Caki2 (cell line): ENCODE results near the gene INTS2. TPM values are rescaled to one million over a fixed set of nuclear protein-coding genes. Genes with fewer than 3 reads are reported as not detected.
"Not testable (repeated sequence)": the region's sequence is repeated elsewhere in the genome, so short reads cannot be mapped to it uniquely, and the experiment has no call there.

Source experiments
- DNase-seq: peaks from one replicate; pipeline ENCODE4 v3.0.0-alpha.2; 2015; ENCODE audit warnings: low read depth
- in situ Hi-C: cut with HindIII; loops from 2 replicates; pipeline ENCODE4 v1.10.0; 2016; ENCODE audit warnings: low sequenced_read_pairs, low pct_unique_long_range_greater_than_20kb, mixed read lengths
- total RNA-seq: library from RNA; depleted of rRNA; stranded (reverse); fragments of >200 nt; shearing (Covaris generic); gene quantifications from 2 replicates; pipeline ENCODE4 v1.2.3, GENCODE V29; 2014; ENCODE audit warnings: low replicate concordance

INTS2 gene
- total RNA-seq, 1 experiment from 2014 or later, result 9.7 TPM

DNA sequence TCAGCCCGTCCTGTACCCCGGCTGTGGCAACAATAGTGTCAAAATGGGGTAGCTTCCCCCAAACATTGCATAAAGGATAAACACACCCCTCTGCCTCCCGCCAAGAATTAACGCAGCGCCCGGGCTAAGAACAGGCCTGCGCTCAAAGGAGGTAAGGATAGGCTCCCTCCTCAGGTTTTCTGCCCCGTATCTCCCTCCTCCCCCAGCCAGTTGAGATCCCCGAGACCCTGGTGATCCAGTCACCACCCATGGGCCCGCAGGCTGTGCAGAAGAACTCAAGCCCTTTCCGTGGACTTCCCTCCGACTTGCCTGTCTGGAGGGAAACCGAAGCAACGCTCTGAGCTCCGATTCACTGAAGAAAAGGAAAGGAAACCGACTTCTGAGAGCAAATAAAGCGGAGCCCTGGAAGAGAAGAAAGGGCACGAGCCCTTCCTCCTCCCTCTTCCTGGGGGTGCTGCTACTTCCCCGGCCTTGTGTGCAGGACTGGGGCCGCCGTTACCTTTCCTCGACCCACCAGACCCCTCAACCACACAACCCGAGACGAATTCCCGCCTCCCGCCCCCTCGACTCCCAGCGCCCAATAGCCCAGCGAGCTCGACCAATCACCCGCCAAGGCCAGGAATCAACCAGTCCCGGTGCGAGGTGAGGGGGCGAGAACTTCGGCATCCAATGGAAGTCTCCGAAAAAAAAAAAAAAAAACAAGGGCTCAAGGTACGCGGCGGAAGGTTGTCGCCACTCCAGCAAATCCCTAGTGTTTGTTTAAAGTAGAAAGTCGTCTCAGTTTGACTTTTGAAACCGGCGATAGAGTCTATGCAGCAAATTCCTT lies 64.6 kb downstream of the INTS2 start, which contains the start of gene BRIP1:
BRIP1 (minus strand) TSS at position 554 of the 826 bp plus-strand sequence. CDS start 1,989 bp downstream, outside the sequence.
- in situ Hi-C loops, result no loop called here
- peak; percentile 95 for DNase-seq

DNA sequence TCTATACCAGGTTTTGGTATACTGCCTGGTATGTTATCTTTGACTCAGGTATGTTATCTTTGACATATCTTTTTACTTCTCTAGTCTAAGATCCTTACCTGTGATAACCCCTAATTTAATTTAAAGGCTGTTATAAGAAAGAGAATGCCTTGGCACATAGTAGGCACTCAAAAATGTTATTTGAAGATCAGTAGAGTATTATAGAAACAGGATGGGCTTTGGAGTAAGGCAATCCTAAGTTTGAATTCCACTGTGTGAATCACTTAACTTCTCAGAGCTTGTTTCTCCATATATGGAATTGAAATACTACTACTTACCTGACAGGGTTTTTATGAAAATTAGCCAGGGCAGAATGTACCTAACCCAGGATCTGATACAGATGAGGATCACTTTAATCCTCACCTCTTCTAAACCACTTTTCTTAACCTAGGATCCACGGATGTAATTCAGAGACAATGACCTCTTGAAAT lies 65.6 kb downstream of the INTS2 start:
- in situ Hi-C loops, result no loop called here
- DNase-seq, result peak; percentile 8

DNA sequence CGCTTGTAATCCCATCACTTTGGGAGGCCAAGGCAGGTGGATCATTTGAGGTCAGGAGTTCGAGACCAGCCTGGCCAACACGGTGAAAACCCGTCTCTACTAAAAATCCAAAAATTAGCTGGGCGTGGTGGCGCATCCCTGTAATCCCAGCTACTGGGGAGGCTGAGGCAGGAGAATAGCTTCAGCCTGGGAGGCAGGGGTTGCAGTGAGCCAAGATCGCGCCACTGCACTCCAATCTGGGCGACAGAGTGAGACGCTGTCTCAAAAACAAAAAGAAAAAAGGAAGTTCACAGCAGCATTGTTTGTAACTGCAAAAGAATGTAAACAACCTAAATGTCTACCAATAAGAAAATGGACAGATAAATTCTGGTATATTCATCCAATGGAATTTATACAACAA lies 67.4 kb downstream of the INTS2 start:
- DNase-seq, in situ Hi-C loops: not testable (repeated sequence)

DNA sequence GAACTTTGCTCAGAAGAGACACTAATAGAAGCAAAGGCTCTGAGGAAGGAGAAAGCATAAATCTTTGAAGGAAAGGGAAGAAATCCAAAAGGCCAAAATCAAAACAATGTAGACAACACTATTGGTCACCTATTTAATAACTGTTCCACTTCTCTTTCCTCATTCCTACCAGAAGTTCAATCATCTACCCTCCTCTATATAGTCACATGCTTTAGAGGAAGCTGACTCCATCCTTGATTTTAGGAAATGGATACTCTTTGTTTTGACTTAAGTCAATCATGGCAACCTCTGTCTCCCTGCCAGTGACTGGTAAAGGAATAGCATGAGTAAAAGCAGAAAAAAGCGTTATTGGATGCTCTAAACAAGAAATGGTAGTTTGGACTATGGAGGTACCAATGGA lies 71.7 kb downstream of the INTS2 start:
- DNase-seq, result no peak
- in situ Hi-C loops, result no loop called here

DNA sequence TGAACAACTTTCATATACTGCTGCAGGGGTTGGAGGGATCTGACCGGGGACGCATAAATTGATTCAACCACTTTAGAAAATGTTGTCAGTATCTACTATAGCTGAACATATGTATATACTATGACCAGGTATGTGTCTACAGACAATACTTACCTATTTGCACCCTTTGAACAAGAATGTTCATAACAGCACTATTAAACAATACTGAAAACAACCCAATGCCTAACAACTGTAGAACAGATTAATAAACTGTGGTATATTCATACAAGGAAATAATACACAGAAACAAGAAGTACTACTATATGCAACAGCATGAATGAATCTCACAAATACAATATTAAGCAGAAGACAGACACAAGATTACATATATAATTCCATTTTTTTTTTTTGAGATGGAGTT lies 74.9 kb downstream of the INTS2 start:
- in situ Hi-C loops, result no loop called here
- no peak for DNase-seq

DNA sequence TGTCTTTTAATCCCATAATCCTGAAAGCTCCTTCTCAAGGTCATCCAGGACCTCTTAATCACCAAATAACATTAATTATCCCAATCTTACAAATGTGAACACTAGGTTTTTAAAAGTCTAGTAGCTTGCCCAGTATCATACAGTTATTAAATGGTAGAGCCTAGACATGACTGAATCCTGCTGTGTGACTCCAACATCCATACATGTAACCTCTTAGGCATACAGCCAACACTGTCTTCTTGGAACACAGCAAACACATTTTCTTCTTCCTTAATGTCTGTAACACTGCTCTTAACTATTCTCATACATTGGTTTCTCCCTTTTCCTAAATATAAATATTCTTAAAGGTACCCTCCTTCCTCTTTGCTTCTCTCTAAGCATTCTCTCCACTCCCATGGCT lies 78.1 kb downstream of the INTS2 start:
- no peak for DNase-seq
- in situ Hi-C loops, result no loop called here

DNA sequence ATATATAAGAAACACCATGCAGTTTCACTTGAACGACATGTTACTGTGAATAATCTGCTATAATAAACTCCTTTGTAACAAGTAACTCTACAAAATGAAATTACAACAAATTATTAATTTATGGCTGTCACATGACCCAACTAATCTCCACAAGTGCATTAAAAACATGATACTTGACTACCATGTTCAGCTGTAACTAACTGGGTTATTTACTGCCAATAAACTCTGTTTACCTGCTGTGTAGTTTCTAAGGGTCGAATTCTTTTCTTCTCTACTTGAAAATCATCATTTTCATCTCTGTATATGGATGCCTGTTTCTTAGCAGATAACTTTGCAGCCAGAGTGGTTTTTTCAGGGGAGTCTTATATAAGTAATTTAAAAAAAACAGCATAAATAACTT lies 78.9 kb downstream of the INTS2 start:
- no peak for DNase-seq
- in situ Hi-C loops, result no loop called here

DNA sequence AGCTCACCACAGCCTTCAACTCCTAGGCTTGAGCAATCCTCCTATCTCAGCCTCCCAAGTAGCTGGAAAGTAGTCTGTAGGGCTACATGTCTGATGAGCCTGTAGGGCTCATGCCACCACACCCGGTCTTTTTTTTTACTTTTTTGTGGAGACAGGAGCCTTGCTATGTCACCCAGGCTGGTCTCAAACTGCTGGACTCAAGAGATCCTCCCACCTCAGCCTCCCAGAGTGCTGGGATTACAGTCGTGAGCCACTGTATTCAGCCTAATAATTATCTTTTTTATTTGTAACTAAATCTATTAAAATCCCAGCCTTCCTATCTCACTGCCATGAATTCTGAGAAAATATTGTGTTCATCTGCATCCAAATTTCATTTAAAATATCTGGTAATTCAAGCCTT lies 79.5 kb downstream of the INTS2 start:
- in situ Hi-C loops, result no loop called here

DNA sequence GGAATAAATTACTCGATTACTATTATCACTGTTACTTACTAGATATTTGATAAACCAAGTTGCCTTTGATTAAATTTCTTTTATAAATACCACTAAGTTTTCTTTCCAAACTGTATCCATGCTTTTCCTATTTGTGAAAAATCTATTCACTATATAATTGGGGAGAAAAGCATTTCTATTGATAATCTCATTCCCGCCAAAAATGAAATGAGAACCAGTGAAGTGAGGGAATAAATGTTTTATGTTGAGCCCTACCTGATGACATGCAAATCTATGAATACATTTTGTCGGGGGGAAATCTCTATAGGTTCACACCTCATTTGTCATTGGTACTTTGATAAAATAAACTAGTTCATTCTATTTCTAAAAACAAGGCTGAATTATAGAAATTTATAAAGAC lies 80.1 kb downstream of the INTS2 start:
- DNase-seq, result no peak
- in situ Hi-C loops, result no loop called here

More for the DNA sequence above, 79.5 kb downstream of the INTS2 start:
- no peak for DNase-seq

DNA sequence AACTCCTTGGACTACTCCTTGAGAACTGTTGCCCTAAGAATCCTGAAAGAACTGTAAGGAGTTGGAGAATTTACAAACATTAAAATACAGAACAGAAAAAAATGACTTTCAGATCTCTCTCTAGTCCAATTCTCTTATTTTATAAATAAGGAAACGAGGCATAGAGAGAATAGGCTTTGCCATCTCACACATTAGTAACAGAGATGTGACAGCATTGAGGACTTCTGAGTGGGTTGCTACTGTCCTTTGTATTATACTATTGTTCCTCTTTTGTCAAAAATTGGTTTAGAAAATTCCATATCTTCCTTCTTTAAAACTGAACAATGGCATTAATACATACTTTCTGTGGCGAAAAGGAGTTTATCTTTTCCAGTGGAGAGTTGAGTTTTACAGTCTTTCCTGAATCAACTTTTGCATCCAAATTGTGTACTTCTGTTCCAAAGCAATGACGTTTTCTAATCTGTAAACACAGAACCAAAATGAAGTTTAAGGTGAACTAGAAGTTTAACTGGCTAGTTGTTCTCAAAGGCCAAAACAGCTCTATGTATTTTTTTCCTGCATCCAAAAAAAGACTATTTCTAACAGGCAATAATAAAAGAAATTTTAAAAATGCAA lies 80.9 kb downstream of the INTS2 start:
- DNase-seq, result no peak
- in situ Hi-C loops, result no loop called here

DNA sequence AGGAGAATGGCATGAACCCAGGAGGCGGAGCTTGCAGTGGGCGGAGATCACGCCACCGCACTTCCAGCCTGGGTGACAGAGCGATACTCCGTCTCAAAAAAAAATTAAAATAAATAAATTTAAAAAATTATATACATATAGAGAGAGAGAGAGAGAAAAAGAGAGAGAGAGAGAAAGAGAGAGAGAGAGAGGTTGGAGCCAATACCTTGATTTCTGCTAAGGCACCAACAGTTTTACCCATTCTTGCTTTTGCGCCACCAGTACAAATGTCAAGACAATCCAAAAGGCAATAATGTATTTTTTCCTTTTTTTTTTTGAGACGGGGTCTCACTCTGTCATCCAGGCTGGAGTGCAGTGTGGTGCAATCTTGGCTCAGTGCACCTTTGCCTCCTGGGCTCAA lies 81.7 kb downstream of the INTS2 start:
- in situ Hi-C loops, result no loop called here
- DNase-seq, result no peak

DNA sequence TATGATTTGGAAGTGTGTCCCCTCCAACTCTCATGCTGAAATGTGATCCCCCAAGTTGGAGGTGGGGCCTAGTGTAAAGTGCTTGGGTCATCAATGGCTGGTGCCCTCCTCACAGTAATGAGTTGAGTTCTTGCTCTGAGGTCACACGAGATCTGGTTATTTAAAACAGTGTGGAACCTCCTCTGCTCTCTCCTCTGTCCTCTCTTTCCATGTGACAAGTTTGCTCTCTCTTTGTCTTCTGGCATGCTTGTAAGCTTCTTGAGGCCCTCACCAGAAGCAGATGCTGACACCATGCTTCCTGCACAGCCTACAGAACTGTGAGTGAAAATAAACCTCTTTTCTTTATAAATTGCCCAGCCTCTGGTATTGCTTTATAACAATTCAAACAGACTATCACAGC lies 84.3 kb downstream of the INTS2 start:
- DNase-seq, result no peak
- in situ Hi-C loops, result no loop called here

DNA sequence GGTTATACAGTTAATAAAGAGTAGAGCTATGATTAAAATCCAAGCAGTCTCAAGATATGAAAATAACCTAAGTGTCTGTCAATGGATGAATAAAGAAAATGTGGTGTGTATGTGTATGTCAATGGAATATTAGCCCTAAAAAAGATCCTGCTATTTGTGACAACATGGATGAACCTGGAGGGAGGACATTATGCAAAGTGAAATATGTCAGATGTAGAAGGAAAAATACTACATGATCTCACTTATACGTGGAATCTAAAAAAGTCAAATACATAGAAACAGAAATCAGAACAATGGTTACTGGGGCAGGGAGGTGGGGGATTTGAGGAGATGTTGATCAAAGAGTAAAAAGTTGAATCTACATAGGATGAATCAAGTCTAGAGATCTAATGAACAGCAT lies 84.9 kb downstream of the INTS2 start:
- in situ Hi-C loops, result no loop called here
- DNase-seq, result no peak

DNA sequence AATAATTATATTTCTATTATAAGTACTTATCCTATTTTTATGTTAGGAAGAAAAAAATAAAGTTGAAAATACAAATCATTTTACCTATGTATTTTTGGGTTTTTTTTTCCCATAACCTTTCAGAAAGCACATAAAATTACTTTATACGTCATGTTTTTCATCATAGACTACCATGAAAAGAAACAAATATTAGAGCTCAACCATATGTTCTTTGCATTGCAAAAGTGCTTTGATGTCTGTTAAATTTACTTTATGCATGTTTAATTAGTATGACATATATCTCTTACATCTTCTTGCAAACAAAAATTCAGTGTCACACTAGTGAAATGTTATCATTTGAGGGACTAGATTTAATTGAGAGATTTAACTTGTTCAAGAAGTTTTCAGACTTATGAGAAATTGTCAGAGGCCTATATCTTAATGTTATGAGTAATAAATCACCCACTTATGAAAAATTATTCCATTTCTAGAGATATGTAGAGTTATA lies 88.4 kb downstream of the INTS2 start:
- no peak for DNase-seq
- in situ Hi-C loops, result no loop called here

DNA sequence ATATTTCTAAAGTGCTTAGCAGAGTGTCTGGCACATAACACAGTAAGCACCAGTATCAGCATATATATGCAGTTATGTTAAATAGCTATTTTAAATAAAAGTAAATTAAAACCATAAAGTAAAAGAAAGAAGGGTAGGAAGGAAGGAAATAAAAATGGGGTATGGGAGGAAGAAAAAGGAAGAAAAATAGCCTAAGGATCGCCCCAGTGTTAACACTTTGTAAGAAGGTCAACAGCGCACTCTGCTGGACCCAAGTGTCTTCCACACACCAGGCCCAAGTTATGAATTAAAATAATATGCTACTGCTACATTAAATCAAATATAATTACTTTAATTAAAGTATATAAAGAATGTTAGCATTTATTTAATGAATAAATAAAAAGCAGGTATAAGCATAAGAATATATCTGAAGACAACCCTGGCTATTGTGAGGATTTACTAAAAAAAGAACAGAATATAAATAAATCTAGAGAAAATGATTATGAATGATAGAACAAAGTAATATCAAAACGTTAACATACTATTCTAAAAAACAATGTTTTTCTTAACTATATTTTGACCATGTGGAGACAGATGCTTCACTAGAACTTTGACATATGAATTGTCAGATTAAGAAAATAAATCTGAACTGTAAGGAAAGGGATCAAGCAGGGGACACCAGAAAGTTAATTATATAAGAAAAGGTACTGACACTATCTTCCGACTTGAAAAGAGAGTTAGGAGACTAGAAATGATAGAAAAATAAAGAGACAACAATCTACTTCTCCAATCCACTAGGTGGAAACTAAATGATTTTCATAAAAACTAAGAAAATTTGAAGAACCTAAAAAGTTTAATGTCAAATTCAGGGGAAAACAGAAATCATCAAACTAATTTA lies 90.4 kb downstream of the INTS2 start:
- DNase-seq, result peak; percentile 26
- in situ Hi-C loops, result no loop called here

DNA sequence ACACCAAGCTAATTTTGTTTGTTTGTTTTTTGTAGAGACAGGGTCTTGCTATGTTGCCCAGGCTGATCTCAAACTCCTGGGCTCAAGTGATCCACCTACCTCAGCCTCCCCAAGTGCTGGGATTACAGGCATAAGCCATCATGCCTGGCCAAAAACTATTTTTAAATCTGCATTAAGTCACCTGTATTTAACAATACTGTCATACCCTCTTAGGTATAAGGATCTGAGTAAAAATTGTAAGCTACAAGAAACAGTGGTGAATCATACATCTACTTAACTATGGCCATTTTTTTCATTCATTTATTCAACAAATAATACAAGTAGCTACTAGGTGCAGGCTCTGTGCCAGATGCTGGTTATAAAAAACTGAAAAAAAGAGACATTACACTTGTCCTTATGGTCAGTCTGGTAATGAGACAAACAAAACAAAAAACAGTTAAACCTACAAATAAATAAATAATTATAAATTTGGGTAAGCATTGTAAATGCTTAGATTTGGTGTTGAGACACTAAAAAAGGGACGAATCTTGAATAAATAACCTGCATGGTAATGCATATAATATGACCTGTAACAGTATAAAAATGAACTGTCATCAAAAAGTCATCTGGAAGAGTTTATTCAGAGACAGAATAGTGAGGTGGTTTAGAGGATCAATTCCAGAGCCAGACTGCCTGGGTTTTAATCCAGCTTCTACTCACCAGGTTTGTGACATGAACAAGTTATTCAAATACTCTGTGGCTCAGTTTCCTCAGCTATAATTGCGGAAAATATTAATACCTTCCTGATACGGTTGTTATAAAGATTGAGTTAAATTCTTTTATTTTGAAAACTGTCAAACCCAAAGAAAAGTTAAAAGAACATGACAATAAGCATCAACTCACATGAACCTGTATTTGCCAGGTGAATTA lies 91.3 kb downstream of the INTS2 start:
- in situ Hi-C loops, result no loop called here
- no peak for DNase-seq

DNA sequence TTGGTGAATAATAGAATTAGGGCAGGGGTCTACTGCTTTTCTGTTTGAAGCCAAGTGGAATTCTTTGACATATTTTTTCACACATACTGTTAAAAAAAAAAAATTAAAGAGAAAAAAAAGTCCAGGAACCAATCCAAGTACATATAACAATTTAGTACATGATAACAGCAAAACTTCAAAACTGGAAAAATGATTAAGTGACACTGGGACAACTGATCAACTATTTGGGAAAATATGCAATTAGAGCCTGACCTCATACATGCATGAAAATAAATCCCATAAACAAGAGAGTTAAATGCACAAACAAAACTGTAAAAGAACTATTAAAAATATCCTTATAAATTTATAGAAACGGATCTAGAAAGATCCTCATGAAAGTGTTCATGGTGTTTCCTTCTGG lies 92.2 kb downstream of the INTS2 start:
- in situ Hi-C loops, result no loop called here
- no peak for DNase-seq

DNA sequence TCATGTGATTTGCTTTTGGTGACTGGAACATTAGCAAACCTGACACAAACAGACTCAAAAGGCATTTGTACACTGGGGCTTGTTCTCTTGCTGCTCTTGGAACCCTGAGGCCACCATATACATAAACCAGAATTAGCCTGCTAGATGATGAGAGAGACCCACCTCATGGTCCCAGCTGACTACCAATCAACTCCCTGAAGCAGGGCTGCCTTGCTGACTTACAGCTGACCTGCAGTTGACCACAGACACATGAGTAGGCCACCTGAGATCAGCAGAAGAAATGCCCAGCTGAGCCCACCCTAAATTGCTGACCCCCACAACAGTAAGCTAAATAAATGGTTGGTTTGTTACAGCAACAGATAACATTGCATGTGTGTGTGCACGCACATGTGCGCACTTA lies 93.2 kb downstream of the INTS2 start:
- in situ Hi-C loops, result no loop called here
- no peak for DNase-seq
